Globus pallidus (tissue), 1 donor: ENCODE measurements around the gene CELA2A.
A peak's percentile ranks its signal among the peaks of the same experiment; 100 is the strongest.
"Not testable (repeated sequence)": the region's sequence is repeated elsewhere in the genome, so short reads cannot be mapped to it uniquely, and the experiment has no call there.

Experiments used
- DNase-seq: peaks from one replicate; pipeline ENCODE4 v3.0.0-alpha.2; 2015; ENCODE audit warnings: low spot score

CELA2A gene

GRCh38 chr1:15468145-15468544 lies 11.6 kb downstream of the CELA2A start:
- DNase-seq = no peak

GRCh38 chr1:15469361-15469760 lies 12.8 kb downstream of the CELA2A start:
- DNase-seq = no peak

- DNase-seq = peak; percentile 20
Measured at GRCh38 chr1:15469821-15470448, 13.4 kb downstream of the CELA2A start.

GRCh38 chr1:15471067-15471466 lies 14.5 kb downstream of the CELA2A start:
- not testable (repeated sequence) for DNase-seq

- DNase-seq = not testable (repeated sequence)
Measured at GRCh38 chr1:15471723-15472122, 15.2 kb downstream of the CELA2A start.

GRCh38 chr1:15472587-15472986 lies 16.1 kb downstream of the CELA2A start:
- no peak for DNase-seq

- DNase-seq = no peak
Measured at GRCh38 chr1:15475752-15476314, 19.3 kb downstream of the CELA2A start, which contains the start of gene CELA2B. CELA2B (plus strand) TSS chr1:15476104; CDS start chr1:15476126, 22 bp downstream.

GRCh38 chr1:15476927-15477326 lies 20.4 kb downstream of the CELA2A start:
- DNase-seq = no peak

- DNase-seq = no peak
Measured at GRCh38 chr1:15477646-15478212, 21.2 kb downstream of the CELA2A start.

- no peak for DNase-seq
Measured at GRCh38 chr1:15479654-15480347, 23.3 kb downstream of the CELA2A start.

GRCh38 chr1:15482455-15482854 lies 25.9 kb downstream of the CELA2A start:
- not testable (repeated sequence) for DNase-seq

GRCh38 chr1:15482983-15483543 lies 26.5 kb downstream of the CELA2A start:
- not testable (repeated sequence) for DNase-seq

- no peak for DNase-seq
Measured at GRCh38 chr1:15483971-15484370, 27.4 kb downstream of the CELA2A start.

GRCh38 chr1:15484443-15484842 lies 27.9 kb downstream of the CELA2A start:
- not testable (repeated sequence) for DNase-seq

- no peak for DNase-seq
Measured at GRCh38 chr1:15485636-15486035, 29.1 kb downstream of the CELA2A start.

GRCh38 chr1:15486844-15487610 lies 30.5 kb downstream of the CELA2A start:
- DNase-seq = not testable (repeated sequence)

GRCh38 chr1:15488371-15488770 lies 31.8 kb downstream of the CELA2A start:
- no peak for DNase-seq

GRCh38 chr1:15489052-15489736 lies 32.7 kb downstream of the CELA2A start:
- peak; percentile 46 for DNase-seq

- DNase-seq = not testable (repeated sequence)
Measured at GRCh38 chr1:15491010-15491409, 34.5 kb downstream of the CELA2A start.

GRCh38 chr1:15492596-15492995 lies 36.1 kb downstream of the CELA2A start:
- DNase-seq = no peak

GRCh38 chr1:15493869-15494390 lies 37.4 kb downstream of the CELA2A start:
- no peak for DNase-seq
